ENCODE results near the gene AGPS. TPM values are rescaled to one million over a fixed set of nuclear protein-coding genes. Genes with fewer than 3 reads are reported as not detected.

Gene AGPS
- polyA plus RNA-seq, 1 of the 3 experiments (the other 2 are of a cell fraction): 10.9 TPM

GRCh38 chr2:177465400-177466138 lies 73.0 kb downstream of the AGPS start:
- H3K4me2 ChIP-seq: no peak overlapping the region
- no peak for TF ChIP-seq RXRA (IDR thresholded peaks at IDR 0.05; ENCODE audit: borderline replicate concordance, low read depth)
- TF ChIP-seq ZBTB33 (IDR thresholded peaks at IDR 0.05; ENCODE audit: borderline replicate concordance, low read depth): no peak
- no peak for TF ChIP-seq RAD21 (IDR thresholded peaks at IDR 0.05; ENCODE audit: low read length)
- TF ChIP-seq SMC3 (IDR thresholded peaks at IDR 0.05; ENCODE audit: low read depth, low read length): no peak
- no peak for TF ChIP-seq USF2 (IDR thresholded peaks at IDR 0.05; ENCODE audit: borderline replicate concordance, low read depth, low read length)
- no peak for TF ChIP-seq FOXM1 (IDR thresholded peaks at IDR 0.05; ENCODE audit: low read depth)
- no peak for TF ChIP-seq YY1 (IDR thresholded peaks at IDR 0.05; ENCODE audit: low read depth)
- TF ChIP-seq CTCF (IDR thresholded peaks at IDR 0.05): no peak
- H3K79me2 ChIP-seq (ENCODE audit: insufficient read depth): no peaks in the 10 kb centered on the region
- H3K9ac ChIP-seq: no peak overlapping the region
- no peak for DNase-seq
- ChIA-PET POLR2A (no interaction called here), CTCF (interaction anchor here (0.8 to 1.6 kb wide), 2 partner anchors 12 to 24 kb away, joined by 5 to 8 read pairs; no protein-coding TSS in a partner anchor)
- H3K4me1 ChIP-seq (ENCODE audit: control insufficient read depth in 1 of 2, insufficient read depth in 2 of 2, low read depth in 1 of 2, low read length in 1 of 2): peaks cover 0 to 2% of the 10 kb centered on the region in 2 experiments; a peak in 3 of 4 replicates
- peaks cover 20% of the 10 kb centered on the region for H3F3A ChIP-seq (replicated peaks; ENCODE audit: insufficient read depth)
- no peak overlapping the region; a peak in 1 of 4 replicates for H3K4me3 ChIP-seq (ENCODE audit: low read depth in 2 of 2, low read length in 1 of 2)
- H4K20me1 ChIP-seq (ENCODE audit: insufficient read depth): no peaks in the 10 kb centered on the region
- H3K9me2 ChIP-seq: no peaks in the 10 kb centered on the region
- H3K36me3 ChIP-seq (replicated peaks in 1 of 2; ENCODE audit: control insufficient read depth in 1 of 2, insufficient read depth in 2 of 2, low read length in 1 of 2): peaks cover 36 to 50% of the 10 kb centered on the region in 2 experiments
- no peak overlapping the region for H2AFZ ChIP-seq (ENCODE audit: low read depth)
- no peaks in the 10 kb centered on the region for H3K27me3 ChIP-seq (ENCODE audit: insufficient read depth)
- H3K9me3 ChIP-seq: no peaks in the 10 kb centered on the region
- 95% methylated on average over 13 of the region's 14 CpGs for WGBS (ENCODE audit: low lambda C conversion rate)
- H3K27ac ChIP-seq (ENCODE audit: low read depth in 2 of 2, low read length in 1 of 2): no peak overlapping the region

GRCh38 chr2:177466337-177467195 lies 74.0 kb downstream of the AGPS start:
- no peak overlapping the region for H2AFZ ChIP-seq (ENCODE audit: low read depth)
- ChIA-PET POLR2A (no interaction called here), CTCF (interaction anchor here (0.8 to 1.6 kb wide), 2 partner anchors 11 to 23 kb away, joined by 5 to 8 read pairs; no protein-coding TSS in a partner anchor)
- no peak overlapping the region for H3K4me3 ChIP-seq (ENCODE audit: low read depth in 2 of 2, low read length in 1 of 2)
- no peaks in the 10 kb centered on the region for H4K20me1 ChIP-seq (ENCODE audit: insufficient read depth)
- peaks cover 40 to 49% of the 10 kb centered on the region in 2 experiments for H3K36me3 ChIP-seq (replicated peaks in 1 of 2; ENCODE audit: control insufficient read depth in 1 of 2, insufficient read depth in 2 of 2, low read length in 1 of 2)
- H3K27ac ChIP-seq (ENCODE audit: low read depth in 2 of 2, low read length in 1 of 2): no peak overlapping the region
- H3K9me2 ChIP-seq: no peaks in the 10 kb centered on the region
- no peak for DNase-seq
- peaks cover 3% of the 10 kb centered on the region; the same call in 1 of the 2 replicates for H3K79me2 ChIP-seq (ENCODE audit: insufficient read depth)
- peaks cover 5% of the 10 kb centered on the region; the same call in 1 of the 2 replicates for H3K9me3 ChIP-seq
- H3K4me1 ChIP-seq (ENCODE audit: control insufficient read depth in 1 of 2, insufficient read depth in 2 of 2, low read depth in 1 of 2, low read length in 1 of 2): no peaks in the 10 kb centered on the region; a peak in 3 of 4 replicates
- TF ChIP-seq IRF3 (IDR thresholded peaks at IDR 0.05; ENCODE audit: low read depth, low read length): no peak
- TF ChIP-seq TCF12 (IDR thresholded peaks at IDR 0.05): no peak
- TF ChIP-seq RXRA (IDR thresholded peaks at IDR 0.05; ENCODE audit: borderline replicate concordance, low read depth): no peak
- TF ChIP-seq JUND (IDR thresholded peaks at IDR 0.05): no peak
- no peak for TF ChIP-seq USF1 (IDR thresholded peaks at IDR 0.05; ENCODE audit: borderline replicate concordance, low read depth)
- TF ChIP-seq USF2 (IDR thresholded peaks at IDR 0.05; ENCODE audit: borderline replicate concordance, low read depth, low read length): no peak
- no peak overlapping the region for H3K9ac ChIP-seq
- H3F3A ChIP-seq (replicated peaks; ENCODE audit: insufficient read depth): peaks cover 25% of the 10 kb centered on the region
- H3K27me3 ChIP-seq (ENCODE audit: insufficient read depth): no peaks in the 10 kb centered on the region
- 80% methylated on average over 7 of the region's 17 CpGs for WGBS (ENCODE audit: low lambda C conversion rate)
- H3K4me2 ChIP-seq: no peak overlapping the region

All from SK-N-SH (cell line).